ENCODE measurements around the gene LPAR5.

The LPAR5 gene

DNA sequence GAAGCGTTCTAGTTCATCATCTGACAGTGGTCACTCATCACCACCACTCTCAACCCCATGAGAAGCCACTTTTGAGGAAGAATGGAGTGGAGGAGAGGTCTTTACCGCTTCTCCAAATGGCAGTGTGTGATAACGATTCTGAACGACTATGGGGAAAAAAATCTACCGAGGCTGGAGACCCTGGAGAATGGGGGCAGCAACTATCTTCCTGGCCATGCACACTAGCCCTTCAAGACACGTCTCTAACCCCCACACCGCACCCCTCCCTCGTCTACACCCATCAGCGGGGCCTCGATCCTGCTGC, 26.8 kb upstream of the LPAR5 start:
- Histone ChIP-seq H3K9me3 (replicated peaks in 1 of 11) (no peaks in the 10 kb centered on the region), H3K4me1 (peaks cover 11 to 43% (median 26%) of the 10 kb centered on the region in 10 experiments), H3K9ac (peak overlapping the region; percentile 76 to 88 (median 83)), H3K4me3 (peak overlapping the region; percentile 76 to 90 (median 81)), H3K36me3 (peaks cover 23 to 42% (median 37%) of the 10 kb centered on the region in 11 experiments), H3K4me2 (peak overlapping the region; percentile 78 to 99 (median 93)), H3K27me3 (no peaks in the 10 kb centered on the region), H3K27ac (peak overlapping the region; percentile 27 to 88 (median 80); a peak in 21 of 22 replicates), H4K20me1 (no peaks in the 10 kb centered on the region)
- TF ChIP-seq Cebpa-rat (IDR thresholded peaks at IDR 0.05), result no peak

DNA sequence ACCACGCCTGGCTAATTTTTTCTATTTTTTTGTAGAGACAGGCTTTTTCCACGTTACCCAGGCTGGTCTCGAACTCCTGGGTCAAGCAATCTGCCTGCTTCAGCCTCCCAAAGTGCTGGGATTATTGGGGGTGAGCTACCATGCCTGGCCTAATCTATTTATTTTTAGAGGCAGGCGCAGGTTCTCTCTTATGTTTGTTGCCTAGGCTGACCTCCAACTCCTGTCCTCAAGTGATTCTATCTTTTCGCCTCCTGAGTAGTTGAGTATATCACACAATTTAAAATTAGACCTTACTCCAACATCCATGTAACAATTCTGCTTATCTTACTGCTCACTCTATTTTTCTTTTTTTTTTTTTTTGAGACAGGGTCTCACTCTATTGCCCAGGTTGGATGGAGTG, 18.2 kb upstream of the LPAR5 start:
- no peaks in the 10 kb centered on the region for H4K20me1 ChIP-seq
- no peaks in the 10 kb centered on the region for H3K9me3 ChIP-seq (replicated peaks in 1 of 11)
- H3K4me1 ChIP-seq, result peaks cover 0 to 5% (median 0%) of the 10 kb centered on the region in 10 experiments; a peak in 2 of 20 replicates
- no peak overlapping the region for H3K4me2 ChIP-seq
- H3K36me3 ChIP-seq, result peaks cover 78 to 98% (median 88%) of the 10 kb centered on the region in 11 experiments
- H3K27ac ChIP-seq, result no peak overlapping the region
- TF ChIP-seq Cebpa-rat (IDR thresholded peaks at IDR 0.05), result no peak
- no peak overlapping the region for H3K4me3 ChIP-seq
- H3K27me3 ChIP-seq, result no peaks in the 10 kb centered on the region
- H3K9ac ChIP-seq, result no peak overlapping the region; a peak in 1 of 22 replicates

- Histone ChIP-seq H3K4me1 (peaks cover 0 to 5% (median 0%) of the 10 kb centered on the region in 10 experiments; a peak in 2 of 20 replicates), H3K4me3 (no peak overlapping the region), H3K36me3 (peaks cover 77 to 98% (median 88%) of the 10 kb centered on the region in 11 experiments), H3K27me3 (no peaks in the 10 kb centered on the region), H3K27ac (no peak overlapping the region), H4K20me1 (no peaks in the 10 kb centered on the region), H3K4me2 (no peak overlapping the region), H3K9me3 (replicated peaks in 1 of 11) (no peaks in the 10 kb centered on the region), H3K9ac (no peak overlapping the region)
- no peak for TF ChIP-seq Cebpa-rat (IDR thresholded peaks at IDR 0.05)
Measured at GRCh38 chr12:6653342-6653741, 17.6 kb upstream of the LPAR5 start.

GRCh38 chr12:6652391-6652790, 16.6 kb upstream of the LPAR5 start:
- no peak for TF ChIP-seq Cebpa-rat (IDR thresholded peaks at IDR 0.05)
- no peak overlapping the region for H3K4me2 ChIP-seq
- no peaks in the 10 kb centered on the region for H3K9me3 ChIP-seq (replicated peaks in 1 of 11)
- no peaks in the 10 kb centered on the region for H4K20me1 ChIP-seq
- no peaks in the 10 kb centered on the region for H3K27me3 ChIP-seq
- no peak overlapping the region for H3K27ac ChIP-seq
- H3K9ac ChIP-seq, result 0 out of 22 replicates have a peak overlapping the region, but pooled peaks of 1 of the 11 experiments have one; percentile 25
- peaks cover 0 to 6% (median under 1%) of the 10 kb centered on the region in 10 experiments; a peak in 6 of 20 replicates for H3K4me1 ChIP-seq
- peaks cover 79 to 97% (median 89%) of the 10 kb centered on the region in 11 experiments for H3K36me3 ChIP-seq
- no peak overlapping the region for H3K4me3 ChIP-seq

- no peaks in the 10 kb centered on the region for H3K27me3 ChIP-seq
- no peaks in the 10 kb centered on the region for H4K20me1 ChIP-seq
- no peak overlapping the region for H3K4me3 ChIP-seq
- H3K27ac ChIP-seq, result no peak overlapping the region
- no peak for TF ChIP-seq Cebpa-rat (IDR thresholded peaks at IDR 0.05)
- no peak overlapping the region for H3K4me2 ChIP-seq
- peaks cover 0 to 7% (median 0%) of the 10 kb centered on the region in 11 experiments; a peak in 3 of 22 replicates for H3K9me3 ChIP-seq (replicated peaks in 1 of 11)
- 0 out of 22 replicates have a peak overlapping the region, but pooled peaks of 1 of the 11 experiments have one; percentile 13 for H3K9ac ChIP-seq
- H3K4me1 ChIP-seq, result peaks cover 0 to 16% (median 8%) of the 10 kb centered on the region in 10 experiments; a peak in 11 of 20 replicates
- H3K36me3 ChIP-seq, result peaks cover 66 to 94% (median 79%) of the 10 kb centered on the region in 11 experiments
Measured at GRCh38 chr12:6650832-6651231, 15.1 kb upstream of the LPAR5 start.

GRCh38 chr12:6647083-6647604, 11.4 kb upstream of the LPAR5 start, which contains the start of gene ACRBP:
Gene ACRBP (minus strand): TSS chr12:6647432. CDS start chr12:6647366, 66 bp downstream.
- Histone ChIP-seq H3K27me3 (no peaks in the 10 kb centered on the region), H3K36me3 (peaks cover 31 to 64% (median 46%) of the 10 kb centered on the region in 11 experiments), H3K9me3 (replicated peaks in 1 of 11) (peaks cover 0 to 40% (median 30%) of the 10 kb centered on the region in 11 experiments; a peak in 16 of 22 replicates), H3K4me1 (peaks cover 20 to 41% (median 32%) of the 10 kb centered on the region in 10 experiments), H4K20me1 (no peaks in the 10 kb centered on the region), H3K4me2 (peak within 1 kb of the TSS; percentile 24 to 75 (median 60)), H3K27ac (peak within 1 kb of the TSS in 7 of 11 experiments; percentile 2 to 49 (median 42); a peak in 10 of 22 replicates), H3K9ac (peak within 1 kb of the TSS; percentile 15 to 64 (median 56); a peak in 14 of 22 replicates), H3K4me3 (peak within 1 kb of the TSS in 9 of 10 experiments; percentile 22 to 57 (median 44); a peak in 16 of 20 replicates)
- no peak for TF ChIP-seq Cebpa-rat (IDR thresholded peaks at IDR 0.05)

- Histone ChIP-seq H3K4me2 (peak overlapping the region; percentile 24 to 75 (median 60)), H3K4me3 (peak overlapping the region in 9 of 10 experiments; percentile 22 to 57 (median 44); a peak in 13 of 20 replicates), H3K9ac (peak overlapping the region in 9 of 11 experiments; percentile 15 to 64 (median 56); a peak in 12 of 22 replicates), H4K20me1 (no peaks in the 10 kb centered on the region), H3K36me3 (peaks cover 24 to 58% (median 40%) of the 10 kb centered on the region in 11 experiments), H3K4me1 (peaks cover 20 to 47% (median 32%) of the 10 kb centered on the region in 10 experiments), H3K27me3 (no peaks in the 10 kb centered on the region), H3K9me3 (replicated peaks in 1 of 11) (peaks cover 0 to 46% (median 34%) of the 10 kb centered on the region in 11 experiments; a peak in 16 of 22 replicates), H3K27ac (peak overlapping the region in 6 of 11 experiments; percentile 2 to 49 (median 42); a peak in 9 of 22 replicates)
- TF ChIP-seq Cebpa-rat (IDR thresholded peaks at IDR 0.05), result no peak
Measured at GRCh38 chr12:6646276-6647082, 10.7 kb upstream of the LPAR5 start.

DNA sequence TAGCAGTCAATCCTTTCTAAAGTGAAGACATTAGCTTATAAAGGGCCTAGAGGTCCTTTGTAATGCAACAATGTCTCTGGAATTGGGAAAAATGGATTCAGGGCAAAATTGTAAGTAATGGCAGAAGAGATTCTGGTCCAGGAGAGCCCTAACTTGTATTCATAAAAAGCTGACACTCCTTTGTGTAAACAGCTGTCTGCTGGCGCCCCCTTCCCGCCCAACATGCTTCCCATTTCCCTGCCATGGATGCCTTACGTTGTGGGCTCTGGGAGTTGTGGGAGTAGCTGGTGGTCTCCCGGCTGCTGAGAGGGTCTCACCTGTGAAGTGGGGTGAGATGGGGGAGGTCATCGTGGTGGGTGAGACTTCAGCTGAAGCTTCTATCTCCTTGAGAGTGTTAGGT, 9.1 kb upstream of the LPAR5 start:
- no peak for TF ChIP-seq Cebpa-rat (IDR thresholded peaks at IDR 0.05)
- Histone ChIP-seq H4K20me1 (no peaks in the 10 kb centered on the region), H3K4me2 (peak overlapping the region; percentile 62 to 92 (median 81); a peak in 21 of 22 replicates), H3K9ac (peak overlapping the region in 10 of 11 experiments; percentile 59 to 81 (median 74); a peak in 19 of 22 replicates), H3K4me1 (peaks cover 22 to 63% (median 41%) of the 10 kb centered on the region in 10 experiments), H3K27me3 (no peaks in the 10 kb centered on the region), H3K36me3 (peaks cover 8 to 42% (median 25%) of the 10 kb centered on the region in 11 experiments; a peak in 20 of 22 replicates), H3K27ac (peak overlapping the region; percentile 60 to 90 (median 82); a peak in 21 of 22 replicates), H3K9me3 (replicated peaks in 1 of 11) (peaks cover 0 to 46% (median 34%) of the 10 kb centered on the region in 11 experiments; a peak in 16 of 22 replicates), H3K4me3 (peak overlapping the region in 8 of 10 experiments; percentile 25 to 63 (median 42); a peak in 11 of 20 replicates)

Data from BLaER1 treated with 17β-estradiol and CSF1 and Interleukin-3, amounts not matched to agents 10 nM and 100 nM (cell line).